ENCODE data around the gene SNX17. TPM values are rescaled to one million over a fixed set of nuclear protein-coding genes. Genes with fewer than 3 reads are reported as not detected.

The SNX17 gene
- total and polyA plus RNA-seq, 2 of the 13 experiments (the other 11 are each of a cell fraction or from before 2014, with no cell fraction given) = 75.0 to 109 TPM

DNA sequence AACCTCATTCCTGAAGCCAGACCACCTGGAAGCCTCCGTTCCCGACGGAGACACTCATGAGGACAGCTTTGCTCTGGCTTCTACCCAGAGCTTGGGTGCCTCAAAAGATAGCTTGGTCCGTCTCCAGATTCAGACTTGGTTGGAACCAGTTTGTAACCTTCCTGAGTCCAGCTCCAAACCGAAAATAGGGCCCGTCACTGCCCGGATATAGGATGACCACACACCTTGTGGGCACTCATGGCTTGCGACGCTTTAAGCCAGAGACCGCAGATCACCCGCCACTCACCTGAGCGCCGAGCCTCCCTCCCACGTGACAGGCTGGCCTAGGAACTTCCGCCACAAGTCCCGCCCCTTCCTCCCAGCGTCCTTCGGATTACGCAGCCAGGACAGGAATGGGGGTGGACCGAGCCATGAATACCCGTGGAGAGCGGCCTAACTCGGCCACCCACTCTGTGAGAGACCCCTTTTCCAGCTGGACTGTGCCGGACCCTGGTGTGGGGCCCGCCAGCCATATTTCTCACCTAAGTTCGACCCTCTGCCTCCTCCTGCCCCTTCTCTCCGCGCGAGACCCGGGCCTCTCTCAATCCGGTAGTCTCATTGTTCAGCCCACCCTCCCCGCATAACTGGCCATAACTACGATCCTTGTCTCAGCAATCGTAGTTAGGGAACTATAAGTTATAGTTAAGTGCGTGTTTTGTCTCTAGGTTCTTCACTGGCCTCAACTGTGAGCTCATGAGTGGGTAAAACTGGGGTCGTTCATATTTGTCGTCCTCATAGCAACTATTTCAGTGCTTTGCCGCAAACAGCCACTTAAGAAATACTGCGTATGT lies 47.4 kb upstream of the SNX17 start, which contains the start of gene MPV17 (continued):
- peak; percentile 59 for TF ChIP-seq ARID5B (CRISPR knock-in tag; IDR thresholded peaks at IDR 0.05)
- TF ChIP-seq NCOR1 (IDR thresholded peaks at IDR 0.05; ENCODE audit: borderline replicate concordance, low read length) = no peak; the same call in 1 of the 2 replicates
- TF ChIP-seq ZNF724P (CRISPR knock-in tag; IDR thresholded peaks at IDR 0.05; ENCODE audit: borderline replicate concordance) = no peak
- TF ChIP-seq NR1H2 (CRISPR knock-in tag; IDR thresholded peaks at IDR 0.05; ENCODE audit: borderline replicate concordance, low read depth) = no peak
- TF ChIP-seq ZNF777 (CRISPR knock-in tag; IDR thresholded peaks at IDR 0.05) = peak; percentile 54
- TF ChIP-seq ZNF446 (CRISPR knock-in tag; IDR thresholded peaks at IDR 0.05) = no peak
- peak; percentile 37; the same call in 1 of the 2 replicates for TF ChIP-seq NR2C2 (CRISPR knock-in tag; IDR thresholded peaks at IDR 0.05; ENCODE audit: borderline replicate concordance)
- TF ChIP-seq, protein P1, sequence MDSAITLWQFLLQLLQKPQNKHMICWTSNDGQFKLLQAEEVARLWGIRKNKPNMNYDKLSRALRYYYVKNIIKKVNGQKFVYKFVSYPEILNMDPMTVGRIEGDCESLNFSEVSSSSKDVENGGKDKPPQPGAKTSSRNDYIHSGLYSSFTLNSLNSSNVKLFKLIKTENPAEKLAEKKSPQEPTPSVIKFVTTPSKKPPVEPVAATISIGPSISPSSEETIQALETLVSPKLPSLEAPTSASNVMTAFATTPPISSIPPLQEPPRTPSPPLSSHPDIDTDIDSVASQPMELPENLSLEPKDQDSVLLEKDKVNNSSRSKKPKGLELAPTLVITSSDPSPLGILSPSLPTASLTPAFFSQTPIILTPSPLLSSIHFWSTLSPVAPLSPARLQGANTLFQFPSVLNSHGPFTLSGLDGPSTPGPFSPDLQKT (CRISPR knock-in tag; IDR thresholded peaks at IDR 0.05; ENCODE audit: borderline replicate concordance) = peak; percentile 50; the same call in 1 of the 2 replicates
- TF ChIP-seq NFIB (CRISPR knock-in tag; IDR thresholded peaks at IDR 0.05; ENCODE audit: borderline replicate concordance) = no peak
- no peak for TF ChIP-seq ZFYVE20 (CRISPR knock-in tag; IDR thresholded peaks at IDR 0.05; ENCODE audit: borderline replicate concordance, low read depth)
- no peak for TF ChIP-seq PLRG1 (conservative IDR thresholded peaks at IDR 0.05)
- no peak for TF ChIP-seq ZKSCAN1 (IDR thresholded peaks at IDR 0.05; ENCODE audit: low read length)
- no peak for TF ChIP-seq TEAD2 (CRISPR knock-in tag; IDR thresholded peaks at IDR 0.05)
- TF ChIP-seq, protein P2, sequence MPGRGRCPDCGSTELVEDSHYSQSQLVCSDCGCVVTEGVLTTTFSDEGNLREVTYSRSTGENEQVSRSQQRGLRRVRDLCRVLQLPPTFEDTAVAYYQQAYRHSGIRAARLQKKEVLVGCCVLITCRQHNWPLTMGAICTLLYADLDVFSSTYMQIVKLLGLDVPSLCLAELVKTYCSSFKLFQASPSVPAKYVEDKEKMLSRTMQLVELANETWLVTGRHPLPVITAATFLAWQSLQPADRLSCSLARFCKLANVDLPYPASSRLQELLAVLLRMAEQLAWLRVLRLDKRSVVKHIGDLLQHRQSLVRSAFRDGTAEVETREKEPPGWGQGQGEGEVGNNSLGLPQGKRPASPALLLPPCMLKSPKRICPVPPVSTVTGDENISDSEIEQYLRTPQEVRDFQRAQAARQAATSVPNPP (CRISPR knock-in tag; IDR thresholded peaks at IDR 0.05) = peak; percentile 95
- peak; percentile 63; the same call in 1 of the 2 replicates for TF ChIP-seq DZIP1 (CRISPR knock-in tag; IDR thresholded peaks at IDR 0.05)
- TF ChIP-seq PHB2 (IDR thresholded peaks at IDR 0.05; ENCODE audit: partially characterized antibody) = no peak
- peak; percentile 69; the same call in 1 of the 2 replicates for TF ChIP-seq RNF219 (CRISPR knock-in tag; IDR thresholded peaks at IDR 0.05)

All from HepG2 (cell line).